SK-N-SH treated with all-trans-retinoic acid at 6 μM for 48 hours (cell line): ENCODE results near the gene STOML2.
A peak's percentile ranks its signal among the peaks of the same experiment; 100 is the strongest.

Experiments
- ATAC-seq: fragments of 200-7000 bp; cut with Tn5 transposase; 3 replicates; pipeline ENCODE4 v1.9.1; 2020; ENCODE audit warnings: mild to moderate bottlenecking, moderate library complexity
- ARNTL ChIP-seq: fragments of 450-650 bp; formaldehyde crosslinking; IDR thresholded peaks from 2 replicates; pipeline ENCODE4 v1.5.0; 2020; ENCODE audit warnings: low read depth, mild to moderate bottlenecking, moderate library complexity, borderline replicate concordance
- BACH2 ChIP-seq: fragments of 250-450 bp; sonication (Bioruptor Pico); IDR thresholded peaks from 2 replicates; pipeline ENCODE4 v1.9.0; 2021; ENCODE audit warnings: mild to moderate bottlenecking, borderline replicate concordance
- CSDC2 ChIP-seq: fragments of 250-450 bp; sonication (Bioruptor Pico); IDR thresholded peaks from 2 replicates; pipeline ENCODE4 v1.5.0; 2020; ENCODE audit warnings: mild to moderate bottlenecking, moderate library complexity
- ESRRG ChIP-seq: fragments of 250-450 bp; sonication (Bioruptor Pico); IDR thresholded peaks from 2 replicates; pipeline ENCODE4 v1.6.1; 2021; ENCODE audit warnings: mild to moderate bottlenecking
- GLIS3 ChIP-seq: fragments of 250-450 bp; sonication (Bioruptor Pico); IDR thresholded peaks from 2 replicates; pipeline ENCODE4 v1.5.0; 2020; ENCODE audit warnings: mild to moderate bottlenecking, moderate library complexity
- ISL1 ChIP-seq: fragments of 250-450 bp; sonication (Bioruptor Pico); IDR thresholded peaks from 2 replicates; pipeline ENCODE4 v2.1.2; 2022; ENCODE audit warnings: mild to moderate bottlenecking, moderate library complexity
- OSR1 ChIP-seq: fragments of 250-450 bp; sonication (Bioruptor Pico); IDR thresholded peaks from 2 replicates; pipeline ENCODE4 v1.8.0; 2022; ENCODE audit warnings: moderate library complexity, mild to moderate bottlenecking, inconsistent platforms
- PPARA ChIP-seq: fragments of 250-450 bp; sonication (Bioruptor Pico); IDR thresholded peaks from 2 replicates; pipeline ENCODE4 v1.5.0; 2020; ENCODE audit warnings: mild to moderate bottlenecking, borderline replicate concordance
- RARB ChIP-seq: fragments of 250-450 bp; sonication (Bioruptor Pico); IDR thresholded peaks from 2 replicates; pipeline ENCODE4 v1.8.0; 2021; ENCODE audit warnings: mild to moderate bottlenecking, moderate library complexity
- TCF4 ChIP-seq: fragments of 250-450 bp; sonication (Bioruptor Pico); IDR thresholded peaks from 2 replicates; pipeline ENCODE4 v1.8.0; 2021; ENCODE audit warnings: mild to moderate bottlenecking, moderate library complexity, borderline replicate concordance
- TOX ChIP-seq: fragments of 250-450 bp; sonication (Bioruptor Pico); IDR thresholded peaks from 2 replicates; pipeline ENCODE4 v1.8.0; 2021; ENCODE audit warnings: mild to moderate bottlenecking, moderate library complexity, borderline replicate concordance
- ZC3H10 ChIP-seq: fragments of 250-450 bp; sonication (Bioruptor Pico); IDR thresholded peaks from 2 replicates; pipeline ENCODE4 v1.5.1; 2021; ENCODE audit warnings: mild to moderate bottlenecking, moderate library complexity
- ZFP3 ChIP-seq: fragments of 250-450 bp; sonication (Bioruptor Pico); IDR thresholded peaks from 2 replicates; pipeline ENCODE4 v1.5.0; 2020; ENCODE audit warnings: mild to moderate bottlenecking, moderate library complexity
- ZFP30 ChIP-seq: fragments of 450-650 bp; formaldehyde crosslinking; IDR thresholded peaks from 2 replicates; pipeline ENCODE4 v1.5.0; 2022; ENCODE audit warnings: mild to moderate bottlenecking, moderate library complexity
- ZNF565 ChIP-seq: fragments of 450-650 bp; formaldehyde crosslinking; conservative IDR thresholded peaks from 2 replicates; pipeline ENCODE4 v1.5.0; 2020; ENCODE audit warnings: low read depth, mild to moderate bottlenecking, moderate library complexity
- ZNF70 ChIP-seq: fragments of 450-650 bp; formaldehyde crosslinking; IDR thresholded peaks from 2 replicates; pipeline ENCODE4 v1.5.0; 2020; ENCODE audit warnings: mild to moderate bottlenecking, moderate library complexity
- ZNF8 ChIP-seq: fragments of 450-650 bp; formaldehyde crosslinking; IDR thresholded peaks from 2 replicates; pipeline ENCODE4 v1.5.0; 2020; ENCODE audit warnings: mild to moderate bottlenecking, moderate library complexity
- TF ChIP-seq, protein P1 (sequence below): fragments of 250-450 bp; sonication (Bioruptor Pico); IDR thresholded peaks from 2 replicates; pipeline ENCODE4 v1.8.0; 2020; ENCODE audit warnings: mild to moderate bottlenecking, moderate library complexity, borderline replicate concordance
- TF ChIP-seq, protein P2 (sequence below): fragments of 250-450 bp; sonication (Bioruptor Pico); IDR thresholded peaks from 2 replicates; pipeline ENCODE4 v1.8.0; 2021; ENCODE audit warnings: low read depth, mild to moderate bottlenecking, moderate library complexity, borderline replicate concordance
- TF ChIP-seq, protein P3 (sequence below): fragments of 250-450 bp; sonication (Bioruptor Pico); IDR thresholded peaks from 2 replicates; pipeline ENCODE4 v1.5.1; 2021; ENCODE audit warnings: mild to moderate bottlenecking, moderate library complexity
- TF ChIP-seq, protein P4 (sequence below): fragments of 250-450 bp; sonication (Bioruptor Pico); IDR thresholded peaks from 2 replicates; pipeline ENCODE4 v1.5.0; 2020; ENCODE audit warnings: mild to moderate bottlenecking, moderate library complexity

Gene STOML2

DNA sequence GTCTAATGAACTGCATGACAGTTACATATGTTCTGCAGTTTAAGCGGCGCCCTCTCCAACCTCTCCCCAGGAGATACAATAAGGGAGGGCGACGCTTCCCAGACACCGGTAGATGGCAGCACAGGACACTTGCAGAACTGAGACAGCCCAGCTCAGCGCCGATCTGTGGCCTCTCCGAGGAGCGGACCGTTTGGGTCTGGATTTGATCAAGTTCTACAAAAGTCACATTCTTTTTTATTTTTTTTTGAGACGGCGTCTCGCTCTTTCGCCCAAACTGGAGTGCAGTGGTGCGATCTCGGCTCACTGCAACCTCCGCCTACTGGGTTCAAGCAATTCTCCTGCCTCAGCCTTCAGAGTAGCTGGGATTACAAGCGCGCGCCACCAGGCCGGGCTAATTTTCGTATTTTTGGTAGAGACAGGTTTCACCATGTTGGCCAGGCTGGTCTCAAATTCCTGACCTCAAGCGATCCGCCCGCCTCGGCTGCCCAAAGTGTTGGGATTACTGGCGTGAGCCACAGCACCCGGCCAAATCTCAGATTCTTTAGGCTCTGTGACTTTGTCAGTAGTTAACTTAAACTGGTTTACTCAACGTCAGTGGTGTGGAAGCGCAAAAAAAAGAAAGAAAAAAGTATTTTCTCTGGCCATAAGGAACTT is 14.1 kb upstream of the STOML2 start:
- TF ChIP-seq ZNF8 (CRISPR knock-in tag) = no peak
- TF ChIP-seq, protein P1, sequence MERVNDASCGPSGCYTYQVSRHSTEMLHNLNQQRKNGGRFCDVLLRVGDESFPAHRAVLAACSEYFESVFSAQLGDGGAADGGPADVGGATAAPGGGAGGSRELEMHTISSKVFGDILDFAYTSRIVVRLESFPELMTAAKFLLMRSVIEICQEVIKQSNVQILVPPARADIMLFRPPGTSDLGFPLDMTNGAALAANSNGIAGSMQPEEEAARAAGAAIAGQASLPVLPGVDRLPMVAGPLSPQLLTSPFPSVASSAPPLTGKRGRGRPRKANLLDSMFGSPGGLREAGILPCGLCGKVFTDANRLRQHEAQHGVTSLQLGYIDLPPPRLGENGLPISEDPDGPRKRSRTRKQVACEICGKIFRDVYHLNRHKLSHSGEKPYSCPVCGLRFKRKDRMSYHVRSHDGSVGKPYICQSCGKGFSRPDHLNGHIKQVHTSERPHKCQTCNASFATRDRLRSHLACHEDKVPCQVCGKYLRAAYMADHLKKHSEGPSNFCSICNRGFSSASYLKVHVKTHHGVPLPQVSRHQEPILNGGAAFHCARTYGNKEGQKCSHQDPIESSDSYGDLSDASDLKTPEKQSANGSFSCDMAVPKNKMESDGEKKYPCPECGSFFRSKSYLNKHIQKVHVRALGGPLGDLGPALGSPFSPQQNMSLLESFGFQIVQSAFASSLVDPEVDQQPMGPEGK = no peak
- no peak for TF ChIP-seq ESRRG (CRISPR knock-in tag)
- no peak for TF ChIP-seq CSDC2 (CRISPR knock-in tag)
- TF ChIP-seq ZNF70 (CRISPR knock-in tag) = no peak
- TF ChIP-seq, protein P2, sequence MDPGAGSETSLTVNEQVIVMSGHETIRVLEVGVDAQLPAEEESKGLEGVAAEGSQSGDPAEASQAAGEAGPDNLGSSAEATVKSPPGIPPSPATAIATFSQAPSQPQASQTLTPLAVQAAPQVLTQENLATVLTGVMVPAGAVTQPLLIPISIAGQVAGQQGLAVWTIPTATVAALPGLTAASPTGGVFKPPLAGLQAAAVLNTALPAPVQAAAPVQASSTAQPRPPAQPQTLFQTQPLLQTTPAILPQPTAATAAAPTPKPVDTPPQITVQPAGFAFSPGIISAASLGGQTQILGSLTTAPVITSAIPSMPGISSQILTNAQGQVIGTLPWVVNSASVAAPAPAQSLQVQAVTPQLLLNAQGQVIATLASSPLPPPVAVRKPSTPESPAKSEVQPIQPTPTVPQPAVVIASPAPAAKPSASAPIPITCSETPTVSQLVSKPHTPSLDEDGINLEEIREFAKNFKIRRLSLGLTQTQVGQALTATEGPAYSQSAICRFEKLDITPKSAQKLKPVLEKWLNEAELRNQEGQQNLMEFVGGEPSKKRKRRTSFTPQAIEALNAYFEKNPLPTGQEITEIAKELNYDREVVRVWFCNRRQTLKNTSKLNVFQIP (CRISPR knock-in tag) = no peak
- TF ChIP-seq TCF4 (CRISPR knock-in tag) = no peak
- no peak for TF ChIP-seq ARNTL (CRISPR knock-in tag)
- ATAC-seq = peak; percentile 78

GRCh38 chr9:35116539-35116897 is 13.6 kb upstream of the STOML2 start:
- ATAC-seq = peak; percentile 22
- TF ChIP-seq ZNF70 (CRISPR knock-in tag) (no peak), ZFP30 (CRISPR knock-in tag) (no peak), GLIS3 (CRISPR knock-in tag) (no peak), BACH2 (CRISPR knock-in tag) (no peak), ZC3H10 (CRISPR knock-in tag) (no peak), ARNTL (CRISPR knock-in tag) (no peak), ZFP3 (CRISPR knock-in tag) (no peak), ISL1 (CRISPR knock-in tag) (no peak), ZNF565 (no peak), RARB (no peak)
- TF ChIP-seq, protein P3, sequence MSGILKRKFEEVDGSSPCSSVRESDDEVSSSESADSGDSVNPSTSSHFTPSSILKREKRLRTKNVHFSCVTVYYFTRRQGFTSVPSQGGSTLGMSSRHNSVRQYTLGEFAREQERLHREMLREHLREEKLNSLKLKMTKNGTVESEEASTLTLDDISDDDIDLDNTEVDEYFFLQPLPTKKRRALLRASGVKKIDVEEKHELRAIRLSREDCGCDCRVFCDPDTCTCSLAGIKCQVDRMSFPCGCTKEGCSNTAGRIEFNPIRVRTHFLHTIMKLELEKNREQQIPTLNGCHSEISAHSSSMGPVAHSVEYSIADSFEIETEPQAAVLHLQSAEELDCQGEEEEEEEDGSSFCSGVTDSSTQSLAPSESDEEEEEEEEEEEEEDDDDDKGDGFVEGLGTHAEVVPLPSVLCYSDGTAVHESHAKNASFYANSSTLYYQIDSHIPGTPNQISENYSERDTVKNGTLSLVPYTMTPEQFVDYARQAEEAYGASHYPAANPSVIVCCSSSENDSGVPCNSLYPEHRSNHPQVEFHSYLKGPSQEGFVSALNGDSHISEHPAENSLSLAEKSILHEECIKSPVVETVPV (CRISPR knock-in tag) = no peak
- TF ChIP-seq, protein P4, sequence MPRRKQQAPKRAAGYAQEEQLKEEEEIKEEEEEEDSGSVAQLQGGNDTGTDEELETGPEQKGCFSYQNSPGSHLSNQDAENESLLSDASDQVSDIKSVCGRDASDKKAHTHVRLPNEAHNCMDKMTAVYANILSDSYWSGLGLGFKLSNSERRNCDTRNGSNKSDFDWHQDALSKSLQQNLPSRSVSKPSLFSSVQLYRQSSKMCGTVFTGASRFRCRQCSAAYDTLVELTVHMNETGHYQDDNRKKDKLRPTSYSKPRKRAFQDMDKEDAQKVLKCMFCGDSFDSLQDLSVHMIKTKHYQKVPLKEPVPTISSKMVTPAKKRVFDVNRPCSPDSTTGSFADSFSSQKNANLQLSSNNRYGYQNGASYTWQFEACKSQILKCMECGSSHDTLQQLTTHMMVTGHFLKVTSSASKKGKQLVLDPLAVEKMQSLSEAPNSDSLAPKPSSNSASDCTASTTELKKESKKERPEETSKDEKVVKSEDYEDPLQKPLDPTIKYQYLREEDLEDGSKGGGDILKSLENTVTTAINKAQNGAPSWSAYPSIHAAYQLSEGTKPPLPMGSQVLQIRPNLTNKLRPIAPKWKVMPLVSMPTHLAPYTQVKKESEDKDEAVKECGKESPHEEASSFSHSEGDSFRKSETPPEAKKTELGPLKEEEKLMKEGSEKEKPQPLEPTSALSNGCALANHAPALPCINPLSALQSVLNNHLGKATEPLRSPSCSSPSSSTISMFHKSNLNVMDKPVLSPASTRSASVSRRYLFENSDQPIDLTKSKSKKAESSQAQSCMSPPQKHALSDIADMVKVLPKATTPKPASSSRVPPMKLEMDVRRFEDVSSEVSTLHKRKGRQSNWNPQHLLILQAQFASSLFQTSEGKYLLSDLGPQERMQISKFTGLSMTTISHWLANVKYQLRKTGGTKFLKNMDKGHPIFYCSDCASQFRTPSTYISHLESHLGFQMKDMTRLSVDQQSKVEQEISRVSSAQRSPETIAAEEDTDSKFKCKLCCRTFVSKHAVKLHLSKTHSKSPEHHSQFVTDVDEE (CRISPR knock-in tag) = no peak
- TF ChIP-seq, all 23 proteins: peak for 0

DNA sequence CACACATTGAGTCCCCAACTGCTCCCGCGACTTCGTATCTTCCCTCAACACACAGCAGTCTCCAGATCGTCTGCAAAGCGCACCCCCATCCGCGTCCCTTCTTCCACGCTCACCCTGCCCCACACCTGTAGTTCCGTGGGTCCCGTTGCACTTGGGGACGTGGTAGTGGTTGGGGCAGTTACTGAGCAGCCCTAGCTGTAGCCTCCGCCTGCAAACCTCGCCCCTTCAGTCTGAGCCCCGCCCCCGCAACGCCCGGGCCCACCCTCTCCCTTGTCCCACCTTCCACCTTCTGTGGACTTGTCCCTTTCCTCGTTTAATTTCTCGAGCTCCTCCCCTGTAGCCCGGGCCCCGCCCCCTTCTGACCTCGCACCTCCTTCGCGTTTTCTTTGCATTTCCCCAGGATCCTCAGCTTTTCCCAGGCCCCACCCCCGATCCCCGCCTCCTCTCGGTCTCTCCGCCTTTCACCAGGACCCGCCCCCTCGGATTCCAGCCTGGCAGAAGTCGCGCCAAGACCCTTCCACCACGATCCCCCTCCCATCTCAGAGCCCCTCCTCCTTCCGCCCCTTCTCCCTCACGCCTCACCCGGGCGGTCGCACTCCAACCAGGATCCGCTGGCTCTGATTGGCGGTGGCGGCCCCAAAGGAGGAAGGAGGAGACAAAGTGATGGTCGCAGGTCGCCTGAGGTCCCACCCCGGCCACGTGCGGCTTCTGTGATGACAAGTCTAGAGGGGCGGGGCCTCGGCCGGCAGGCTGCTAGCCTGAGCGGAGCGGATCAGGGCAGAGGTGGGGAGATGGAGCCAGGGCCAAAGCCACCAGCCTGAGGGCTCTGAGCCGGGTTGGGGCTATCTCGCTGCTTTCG is 13.0 kb upstream of the STOML2 start, which contains the start of gene ATOSB:
Gene ATOSB, minus strand, starts transcription at position 183 of the 859 bp plus-strand sequence. CDS start 7,588 bp downstream, outside the sequence.
- ATAC-seq = peak; percentile 68
- TF ChIP-seq ZC3H10 (CRISPR knock-in tag) (no peak), TCF4 (CRISPR knock-in tag) (no peak), ISL1 (CRISPR knock-in tag) (no peak), OSR1 (CRISPR knock-in tag) (no peak), ZNF8 (CRISPR knock-in tag) (no peak), ZNF565 (no peak), BACH2 (CRISPR knock-in tag) (no peak), ZFP30 (CRISPR knock-in tag) (no peak), ZNF70 (CRISPR knock-in tag) (no peak), CSDC2 (CRISPR knock-in tag) (no peak), PPARA (CRISPR knock-in tag) (no peak), ARNTL (CRISPR knock-in tag) (no peak), RARB (no peak), ZFP3 (CRISPR knock-in tag) (no peak), TOX (CRISPR knock-in tag) (no peak)
- TF ChIP-seq, protein P1 = no peak
- TF ChIP-seq, protein P4 (CRISPR knock-in tag) = no peak
